Skeletal muscle tissue (tissue), 4 donors: Measurements from ENCODE around the gene CCDC63. TPM values are rescaled to one million over a fixed set of nuclear protein-coding genes. Genes with fewer than 3 reads are reported as not detected.

ENCODE experiments used
- H3K27ac ChIP-seq: one replicate; pipeline ENCODE4 v1.7.0; 2013; ENCODE audit warnings: mild to moderate bottlenecking, low read depth, low read length, inconsistent platforms
- H3K27me3 ChIP-seq, 3 donors: one replicate each; pipeline ENCODE4 v1.7.0; 2013; ENCODE audit warnings: low read length in 3 of 3; ENCODE audit not compliant: control insufficient read depth in 3 of 3, insufficient read depth in 3 of 3
- H3K36me3 ChIP-seq, 3 donors: one replicate each; pipeline ENCODE4 v1.7.0; 2013; ENCODE audit warnings: low read length in 3 of 3; ENCODE audit not compliant: control insufficient read depth in 3 of 3, insufficient read depth in 3 of 3
- H3K4me1 ChIP-seq, 3 donors: one replicate each; pipeline ENCODE4 v1.7.0; 2013; ENCODE audit warnings: low read length in 3 of 3, mild to moderate bottlenecking in 3 of 3; ENCODE audit not compliant: control insufficient read depth in 3 of 3, insufficient read depth in 3 of 3
- H3K4me3 ChIP-seq, 3 donors: one replicate each; pipeline ENCODE4 v1.7.0; 2013; ENCODE audit warnings: low read length in 3 of 3
- H3K9ac ChIP-seq, 3 donors: one replicate each; pipeline ENCODE4 v1.7.0; 2013; ENCODE audit warnings: low read length in 3 of 3, mild to moderate bottlenecking in 3 of 3, moderate library complexity in 2 of 3, low read depth in 1 of 3
- H3K9me3 ChIP-seq, 3 donors: one replicate each; pipeline ENCODE4 v1.7.0; 2013; ENCODE audit warnings: low read length in 3 of 3; ENCODE audit not compliant: control insufficient read depth in 3 of 3
- total RNA-seq: library from RNA; depleted of rRNA; stranded (reverse); fragments of >200 nt; gene quantifications from one replicate; pipeline ENCODE4 v1.2.3, GENCODE V29; 2014
- donor health status: Osteomylitis.

Gene CCDC63
- total RNA-seq, 1 donor from 2014 or later: not detected

DNA sequence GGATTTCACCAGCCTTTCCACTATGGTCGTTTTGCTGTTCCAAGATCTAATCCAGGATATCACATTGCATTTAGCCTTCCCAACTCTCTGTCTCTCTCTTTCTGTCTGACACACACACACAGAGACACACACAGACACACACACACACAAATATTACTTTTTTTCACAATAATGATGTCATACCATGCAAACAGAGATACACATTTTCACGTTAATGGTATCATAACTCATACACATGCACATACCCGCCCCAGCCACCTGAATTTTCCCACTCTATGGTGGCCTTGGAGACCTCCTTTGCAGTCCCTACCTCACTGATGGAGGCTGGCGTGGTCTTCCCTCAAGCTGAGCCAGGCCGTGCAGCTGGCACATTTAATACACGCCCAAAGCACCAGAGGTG is 80.8 kb downstream of the CCDC63 start:
- peaks cover 0 to 8% (median 3%) of the 10 kb centered on the region in 3 donors for H3K27me3 ChIP-seq
- peaks cover 5 to 44% (median 39%) of the 10 kb centered on the region in 3 donors for H3K4me1 ChIP-seq
- peak overlapping the region in 1 of 3 donors; percentile 50 for H3K4me3 ChIP-seq
- H3K9me3 ChIP-seq: no peaks in the 10 kb centered on the region
- H3K9ac ChIP-seq: peak overlapping the region in 1 of 3 donors; percentile 78
- H3K36me3 ChIP-seq: no peaks in the 10 kb centered on the region
- peak overlapping the region; percentile 90 for H3K27ac ChIP-seq

DNA sequence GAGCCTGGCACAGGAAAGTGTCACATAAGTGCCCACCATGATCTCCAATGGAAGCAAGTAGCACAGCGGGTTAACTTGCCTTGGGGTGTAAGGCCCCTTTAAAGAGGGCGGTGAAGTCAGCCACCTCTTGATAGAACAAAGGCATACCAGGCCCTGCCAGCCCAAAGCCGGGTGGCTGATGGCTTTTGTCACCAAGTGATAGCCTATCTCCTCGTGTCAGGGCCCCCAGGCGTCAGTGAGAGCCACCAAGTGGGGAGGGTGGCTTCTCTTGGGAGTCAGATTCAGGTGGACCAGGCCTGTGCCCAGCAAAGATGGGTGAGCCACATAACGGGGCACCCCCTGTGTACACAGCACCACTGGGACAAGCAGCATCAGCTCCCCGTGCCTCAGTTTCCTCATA is 81.9 kb downstream of the CCDC63 start:
- Histone ChIP-seq H3K9ac (peak overlapping the region; percentile 1 to 78 (median 60)), H3K4me1 (peaks cover 5 to 46% (median 43%) of the 10 kb centered on the region in 3 donors), H3K9me3 (no peaks in the 10 kb centered on the region), H3K36me3 (no peaks in the 10 kb centered on the region), H3K27ac (peak overlapping the region; percentile 90), H3K4me3 (peak overlapping the region in 1 of 3 donors; percentile 54), H3K27me3 (peaks cover 0 to 5% (median 3%) of the 10 kb centered on the region in 3 donors)

DNA sequence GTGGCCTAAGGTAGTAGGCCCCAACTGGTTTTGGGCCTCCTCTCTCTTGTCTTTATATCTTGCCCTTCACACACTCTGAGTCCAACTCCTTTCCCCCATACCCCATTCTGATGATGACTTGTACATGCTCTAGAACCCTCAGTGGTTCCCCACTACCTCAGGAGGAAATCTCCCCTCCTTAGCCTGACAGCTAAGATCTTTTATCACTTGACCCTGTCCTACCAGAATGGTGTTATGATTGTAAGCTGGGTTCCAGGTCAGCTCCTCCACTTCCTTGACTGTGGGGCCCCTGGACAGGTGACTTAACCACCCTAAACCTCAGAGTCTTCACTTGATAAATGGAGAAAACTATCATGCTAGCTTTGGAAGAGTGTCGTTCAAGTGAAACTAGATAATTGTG is 83.0 kb downstream of the CCDC63 start:
- Histone ChIP-seq H3K9me3 (no peaks in the 10 kb centered on the region), H3K27ac (peak overlapping the region; percentile 90), H3K4me1 (peaks cover 5 to 52% (median 48%) of the 10 kb centered on the region in 3 donors), H3K4me3 (no peak overlapping the region), H3K27me3 (peaks cover 0 to 5% (median 3%) of the 10 kb centered on the region in 3 donors), H3K36me3 (no peaks in the 10 kb centered on the region), H3K9ac (no peak overlapping the region)

DNA sequence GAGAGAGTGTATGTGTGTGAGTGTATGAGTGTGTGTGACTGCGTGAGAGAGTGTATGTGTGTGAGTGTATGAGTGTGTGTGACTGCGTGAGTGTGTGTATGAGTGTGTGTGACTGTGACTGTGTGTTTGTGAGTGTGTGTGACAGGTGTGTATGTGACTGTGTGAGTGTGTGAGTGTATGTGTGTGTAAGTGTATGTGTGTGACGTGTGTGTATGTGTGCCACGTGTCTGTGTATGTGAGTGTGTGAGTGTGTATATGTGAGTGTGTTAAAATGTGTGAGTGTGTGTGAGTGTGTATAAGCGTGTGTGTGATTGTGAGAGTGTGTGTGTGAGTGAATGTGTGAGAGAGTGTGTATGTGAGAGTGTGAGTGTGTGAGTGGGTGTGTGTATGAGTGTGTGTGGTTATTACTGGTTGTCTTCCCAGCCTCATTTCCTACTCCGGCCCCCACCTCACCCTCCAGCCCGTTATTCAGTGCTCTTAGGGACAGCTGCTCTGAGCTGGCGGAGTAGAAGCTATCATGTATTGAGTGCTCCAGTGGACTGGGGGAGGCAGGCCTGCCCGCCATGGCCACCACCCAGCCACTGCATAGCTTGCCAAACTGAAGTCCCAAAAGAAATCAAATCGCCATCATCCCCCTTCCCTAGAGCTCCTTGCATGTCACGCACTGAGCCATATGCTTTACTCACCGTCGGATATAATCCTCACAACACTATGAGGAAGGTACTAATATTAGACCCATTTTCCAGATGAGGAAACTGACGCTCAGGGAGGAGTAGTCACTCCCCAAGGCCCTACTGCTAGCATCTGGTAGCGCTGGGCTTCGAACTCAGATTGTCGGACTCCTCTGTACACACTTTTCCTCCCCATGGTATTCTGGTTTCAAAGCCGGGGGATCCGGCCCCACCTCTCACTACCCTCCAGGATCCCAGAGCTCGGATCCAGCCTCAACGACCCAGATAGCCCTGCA is 83.8 kb downstream of the CCDC63 start:
- H3K9ac ChIP-seq: peak overlapping the region; percentile 2 to 66 (median 22)
- H3K36me3 ChIP-seq: no peaks in the 10 kb centered on the region
- H3K4me1 ChIP-seq: peaks cover 5 to 56% (median 48%) of the 10 kb centered on the region in 3 donors
- H3K27ac ChIP-seq: peak overlapping the region; percentile 90
- H3K9me3 ChIP-seq: no peaks in the 10 kb centered on the region
- peaks cover 0 to 5% (median 3%) of the 10 kb centered on the region in 3 donors for H3K27me3 ChIP-seq
- H3K4me3 ChIP-seq: peak overlapping the region in 1 of 3 donors; percentile 49

DNA sequence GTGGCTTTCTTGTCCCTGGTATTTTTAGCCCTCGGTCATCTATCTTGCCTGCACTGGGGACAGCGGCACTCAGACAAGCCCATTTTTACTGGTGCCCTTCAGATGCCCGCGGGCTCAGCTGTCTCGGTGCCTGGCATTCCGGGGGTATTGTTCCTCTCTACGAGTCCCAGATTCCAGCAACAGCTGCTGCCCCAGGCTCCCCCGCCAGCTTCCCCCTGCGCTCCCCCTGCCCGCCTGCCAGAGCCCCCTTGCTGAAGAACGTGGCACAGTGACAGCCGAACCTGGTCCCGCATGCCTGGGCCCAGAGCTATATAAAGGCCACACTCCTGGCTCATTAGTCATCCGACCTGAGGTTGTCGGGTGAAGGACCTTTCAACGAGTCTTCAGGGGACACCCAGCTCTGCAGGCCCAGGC is 84.5 kb downstream of the CCDC63 start:
- peak overlapping the region; percentile 90 for H3K27ac ChIP-seq
- peaks cover 4 to 51% (median 43%) of the 10 kb centered on the region in 3 donors for H3K4me1 ChIP-seq
- H3K36me3 ChIP-seq: no peaks in the 10 kb centered on the region
- H3K9ac ChIP-seq: peak overlapping the region; percentile 2 to 76 (median 47)
- peak overlapping the region in 1 of 3 donors; percentile 49 for H3K4me3 ChIP-seq
- no peaks in the 10 kb centered on the region for H3K9me3 ChIP-seq
- peaks cover 0 to 5% (median 3%) of the 10 kb centered on the region in 3 donors for H3K27me3 ChIP-seq

DNA sequence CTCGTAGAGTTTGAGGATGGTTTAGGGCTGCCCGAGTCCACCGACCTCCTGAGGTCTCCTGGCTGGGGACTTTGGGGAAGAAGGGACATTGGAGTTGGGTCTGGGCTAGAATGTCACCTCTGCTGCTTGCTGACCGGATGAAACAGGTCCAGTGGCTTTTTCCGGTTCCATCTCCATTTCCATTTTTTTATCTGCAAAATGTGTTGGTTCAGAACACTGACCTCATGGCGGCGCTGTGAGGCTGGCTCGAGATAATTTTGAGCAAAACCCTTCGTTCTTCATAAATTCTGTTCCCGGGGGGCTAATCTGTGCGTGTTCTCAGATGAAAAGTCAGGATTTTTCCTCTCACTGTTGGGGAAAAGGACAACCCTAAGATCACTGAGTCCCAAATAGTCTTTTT is 85.3 kb downstream of the CCDC63 start:
- Histone ChIP-seq H3K9me3 (no peaks in the 10 kb centered on the region), H3K4me3 (peak overlapping the region; percentile 5 to 36 (median 30)), H3K27me3 (peaks cover 0 to 7% (median 3%) of the 10 kb centered on the region in 3 donors), H3K36me3 (no peaks in the 10 kb centered on the region), H3K27ac (peak overlapping the region; percentile 90), H3K4me1 (peaks cover 6 to 45% (median 42%) of the 10 kb centered on the region in 3 donors), H3K9ac (peak overlapping the region; percentile 47 to 76 (median 52))

DNA sequence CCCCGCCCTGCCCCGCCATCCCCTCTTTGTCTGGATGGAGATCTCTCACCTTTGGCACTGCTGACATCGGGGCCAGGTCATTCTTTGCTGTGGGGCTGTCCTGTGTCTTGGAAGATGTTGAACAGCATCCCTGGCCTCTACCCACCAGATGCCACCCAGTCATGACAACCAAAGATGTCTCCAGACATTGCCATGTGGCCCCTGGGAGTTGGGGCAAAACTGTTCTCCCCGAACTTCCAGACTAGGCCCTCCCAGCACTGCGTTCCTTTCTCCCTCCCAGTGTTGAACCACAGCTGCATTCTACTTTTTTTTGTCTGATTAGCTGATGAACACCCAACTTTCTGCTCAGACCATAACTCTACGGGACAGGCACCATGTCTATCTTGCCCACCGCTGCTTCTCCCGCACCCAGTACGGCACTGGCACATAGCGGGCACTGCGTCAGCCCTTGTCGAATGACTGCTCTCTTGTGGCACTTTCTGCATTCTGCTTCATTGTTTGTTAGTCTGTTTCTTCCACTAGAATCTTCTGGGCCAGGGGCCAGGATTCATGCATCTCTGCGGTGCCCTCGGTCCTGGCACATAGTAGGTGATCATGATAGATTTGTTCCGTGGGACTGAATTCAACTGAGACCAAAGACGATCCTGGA is 86.7 kb downstream of the CCDC63 start:
- Histone ChIP-seq H3K4me3 (peak overlapping the region in 1 of 3 donors; percentile 54), H3K9me3 (no peaks in the 10 kb centered on the region), H3K27ac (peak overlapping the region; percentile 90), H3K27me3 (peaks cover 0 to 7% (median 6%) of the 10 kb centered on the region in 3 donors), H3K9ac (peak overlapping the region in 1 of 3 donors; percentile 68), H3K36me3 (no peaks in the 10 kb centered on the region), H3K4me1 (peaks cover 9 to 39% (median 38%) of the 10 kb centered on the region in 3 donors)

DNA sequence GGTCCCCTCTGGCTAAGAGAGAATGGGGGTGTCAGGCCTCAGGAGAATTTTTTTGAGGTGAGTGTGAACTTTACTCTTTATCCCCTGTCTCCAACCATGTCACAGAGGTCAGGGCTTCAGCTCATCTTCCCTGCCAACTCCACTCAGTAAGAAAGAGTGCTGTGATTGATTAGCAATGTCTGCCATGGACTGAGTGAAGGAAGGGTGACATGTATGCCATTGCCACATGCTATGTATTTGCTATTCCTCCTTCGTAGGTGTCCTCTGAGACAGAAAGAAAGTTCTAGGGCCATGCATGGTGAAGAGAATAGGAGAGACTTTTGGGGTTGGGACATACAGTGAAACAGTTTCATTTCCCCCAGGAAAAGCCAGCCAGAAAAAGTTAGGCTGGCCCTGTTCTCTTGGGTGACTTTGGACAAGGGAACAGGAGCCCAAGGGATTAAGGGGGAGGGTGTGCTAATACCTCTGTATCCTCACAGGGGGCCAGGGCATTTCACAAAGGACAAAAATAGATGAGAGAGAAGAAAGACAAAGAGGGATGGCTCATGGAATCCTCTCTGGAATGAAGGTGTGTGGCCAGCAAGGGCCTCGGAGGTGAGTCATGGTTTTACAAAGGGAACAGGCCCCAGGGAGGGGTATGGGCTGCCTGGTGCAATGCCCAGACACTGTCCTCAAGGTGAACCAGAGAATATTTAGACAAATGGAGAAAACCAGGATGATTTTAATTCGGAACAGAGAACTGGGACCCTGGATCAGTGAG is 87.5 kb downstream of the CCDC63 start:
- H3K9ac ChIP-seq: peak overlapping the region in 2 of 3 donors; percentile 33 to 76

DNA sequence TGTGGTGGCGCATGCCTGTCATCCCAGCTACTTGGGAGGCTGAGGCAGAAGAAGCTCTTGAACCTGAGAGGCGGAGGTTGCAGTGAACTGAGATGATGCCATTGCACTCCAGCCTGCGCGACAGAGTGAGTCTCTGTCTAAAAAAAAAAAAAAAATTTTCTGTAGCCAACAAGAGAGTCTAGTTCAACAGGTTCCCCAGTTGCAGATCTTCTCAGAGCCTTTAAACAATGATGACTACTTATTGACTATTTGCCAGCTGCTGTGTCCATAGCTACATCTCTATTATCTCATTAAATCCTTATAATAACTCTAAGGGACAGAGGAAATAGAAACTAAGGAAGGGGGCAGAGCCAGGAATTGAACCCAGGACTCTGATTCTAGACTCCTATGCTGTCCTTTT is 88.8 kb downstream of the CCDC63 start:
- H3K4me1 ChIP-seq: peaks cover 9 to 38% (median 22%) of the 10 kb centered on the region in 3 donors
- H3K4me3 ChIP-seq: peak overlapping the region in 1 of 3 donors; percentile 36
- H3K9ac ChIP-seq: peak overlapping the region in 1 of 3 donors; percentile 80
- H3K36me3 ChIP-seq: peaks cover 0 to 6% (median 0%) of the 10 kb centered on the region in 3 donors
- H3K9me3 ChIP-seq: no peaks in the 10 kb centered on the region
- peak overlapping the region; percentile 90 for H3K27ac ChIP-seq
- H3K27me3 ChIP-seq: peaks cover 0 to 6% (median 6%) of the 10 kb centered on the region in 3 donors

More for the DNA sequence above, 87.5 kb downstream of the CCDC63 start:
- Histone ChIP-seq H3K27ac (peak overlapping the region; percentile 90), H3K27me3 (peaks cover 0 to 7% (median 6%) of the 10 kb centered on the region in 3 donors), H3K4me3 (peak overlapping the region in 1 of 3 donors; percentile 54), H3K9me3 (no peaks in the 10 kb centered on the region), H3K36me3 (no peaks in the 10 kb centered on the region), H3K4me1 (peaks cover 9 to 35% (median 32%) of the 10 kb centered on the region in 3 donors)
